ENCODE data around the gene VPS37C. TPM values are rescaled to one million over a fixed set of nuclear protein-coding genes. Genes with fewer than 3 reads are reported as not detected.

VPS37C gene
- total and polyA plus RNA-seq, 7 donors, result 8.6 to 25.4 (median 18.6) TPM

DNA sequence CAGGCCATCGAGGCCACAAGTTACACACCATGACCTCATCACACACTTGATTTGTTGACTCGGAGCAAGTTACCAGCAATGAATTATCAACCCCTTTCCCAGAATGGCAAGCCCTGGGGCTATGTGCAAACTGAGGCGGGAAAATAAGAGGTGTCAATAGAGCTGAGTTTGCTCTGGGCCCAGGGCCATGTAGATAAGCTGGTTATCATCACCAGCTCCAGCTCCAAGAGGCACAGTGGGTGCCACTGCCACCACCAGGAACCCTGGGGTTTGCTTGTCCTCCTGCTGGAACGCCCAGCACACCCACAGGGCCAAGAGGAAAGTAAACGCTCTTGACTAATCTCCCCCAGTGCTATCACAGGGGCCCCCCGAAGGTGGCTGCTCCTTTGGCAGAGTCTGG is 13.0 kb upstream of the VPS37C start:
- DNase-seq, result peak; percentile 11
- WGBS, 2 donors, result 78 to 89% methylated on average over 6 of the region's 6 CpGs
- intact Hi-C loops (cut with DNase I), result no loop called here

GRCh38 chr11:61173456-61173855 is 12.2 kb upstream of the VPS37C start:
- no peaks in the 10 kb centered on the region for H3K9me3 ChIP-seq
- no peak overlapping the region for H3K27ac ChIP-seq
- WGBS, 2 donors, result 86 to 87% methylated on average over 4 of the region's 4 CpGs
- no peak overlapping the region for H3K4me3 ChIP-seq
- H3K27me3 ChIP-seq, result no peaks in the 10 kb centered on the region
- TF ChIP-seq POLR2AphosphoS5 (IDR thresholded peaks at IDR 0.05) (no peak), EP300 (IDR thresholded peaks at IDR 0.05) (no peak), POLR2A (IDR thresholded peaks at IDR 0.05) (no peak)
- TF ChIP-seq, protein P1, sequence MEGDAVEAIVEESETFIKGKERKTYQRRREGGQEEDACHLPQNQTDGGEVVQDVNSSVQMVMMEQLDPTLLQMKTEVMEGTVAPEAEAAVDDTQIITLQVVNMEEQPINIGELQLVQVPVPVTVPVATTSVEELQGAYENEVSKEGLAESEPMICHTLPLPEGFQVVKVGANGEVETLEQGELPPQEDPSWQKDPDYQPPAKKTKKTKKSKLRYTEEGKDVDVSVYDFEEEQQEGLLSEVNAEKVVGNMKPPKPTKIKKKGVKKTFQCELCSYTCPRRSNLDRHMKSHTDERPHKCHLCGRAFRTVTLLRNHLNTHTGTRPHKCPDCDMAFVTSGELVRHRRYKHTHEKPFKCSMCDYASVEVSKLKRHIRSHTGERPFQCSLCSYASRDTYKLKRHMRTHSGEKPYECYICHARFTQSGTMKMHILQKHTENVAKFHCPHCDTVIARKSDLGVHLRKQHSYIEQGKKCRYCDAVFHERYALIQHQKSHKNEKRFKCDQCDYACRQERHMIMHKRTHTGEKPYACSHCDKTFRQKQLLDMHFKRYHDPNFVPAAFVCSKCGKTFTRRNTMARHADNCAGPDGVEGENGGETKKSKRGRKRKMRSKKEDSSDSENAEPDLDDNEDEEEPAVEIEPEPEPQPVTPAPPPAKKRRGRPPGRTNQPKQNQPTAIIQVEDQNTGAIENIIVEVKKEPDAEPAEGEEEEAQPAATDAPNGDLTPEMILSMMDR (IDR thresholded peaks at IDR 0.05), result no peak
- peak; percentile 19 for DNase-seq
- no peaks in the 10 kb centered on the region for H3K4me1 ChIP-seq
- intact Hi-C loops (cut with DNase I), result no loop called here
- H3K36me3 ChIP-seq, result no peaks in the 10 kb centered on the region

More for the DNA sequence above, 13.0 kb upstream of the VPS37C start:
- Histone ChIP-seq H3K4me3 (no peak overlapping the region), H3K9me3 (no peaks in the 10 kb centered on the region), H3K27ac (no peak overlapping the region), H3K4me1 (no peaks in the 10 kb centered on the region), H3K27me3 (no peaks in the 10 kb centered on the region), H3K36me3 (no peaks in the 10 kb centered on the region)
- TF ChIP-seq, protein P1 (IDR thresholded peaks at IDR 0.05), result no peak
- no peak for TF ChIP-seq EP300 (IDR thresholded peaks at IDR 0.05)
- no peak for TF ChIP-seq POLR2AphosphoS5 (IDR thresholded peaks at IDR 0.05)
- no peak for TF ChIP-seq POLR2A (IDR thresholded peaks at IDR 0.05)

DNA sequence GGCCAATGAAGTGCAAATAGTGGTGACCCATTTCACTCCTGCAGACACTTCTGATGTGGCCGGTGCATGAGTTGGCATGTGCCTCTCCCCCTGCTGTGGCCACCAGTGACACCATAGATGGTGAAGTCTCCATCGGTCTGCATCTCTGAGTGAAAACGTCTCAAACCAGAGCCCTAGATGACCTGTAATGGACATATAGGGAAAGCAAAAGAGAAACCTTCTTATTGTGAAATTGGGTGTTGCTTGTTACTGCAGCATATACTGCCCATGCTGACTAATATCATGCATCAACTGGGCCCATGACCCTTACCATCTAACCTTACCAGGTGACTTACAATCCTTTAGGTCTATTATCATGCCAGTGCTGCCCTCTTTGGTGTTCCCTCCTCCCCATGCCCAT is 11.7 kb upstream of the VPS37C start:
- no peak overlapping the region for H3K27ac ChIP-seq
- no peaks in the 10 kb centered on the region for H3K36me3 ChIP-seq
- TF ChIP-seq POLR2AphosphoS5 (IDR thresholded peaks at IDR 0.05) (no peak), POLR2A (IDR thresholded peaks at IDR 0.05) (no peak), EP300 (IDR thresholded peaks at IDR 0.05) (no peak)
- TF ChIP-seq, protein P1 (IDR thresholded peaks at IDR 0.05), result no peak
- WGBS, 2 donors, result 94 to 95% methylated on average over 3 of the region's 3 CpGs
- no peaks in the 10 kb centered on the region for H3K27me3 ChIP-seq
- no peaks in the 10 kb centered on the region for H3K4me1 ChIP-seq
- intact Hi-C loops (cut with DNase I), result no loop called here
- peak; percentile 11 for DNase-seq
- no peaks in the 10 kb centered on the region for H3K9me3 ChIP-seq
- H3K4me3 ChIP-seq, result no peak overlapping the region

DNA sequence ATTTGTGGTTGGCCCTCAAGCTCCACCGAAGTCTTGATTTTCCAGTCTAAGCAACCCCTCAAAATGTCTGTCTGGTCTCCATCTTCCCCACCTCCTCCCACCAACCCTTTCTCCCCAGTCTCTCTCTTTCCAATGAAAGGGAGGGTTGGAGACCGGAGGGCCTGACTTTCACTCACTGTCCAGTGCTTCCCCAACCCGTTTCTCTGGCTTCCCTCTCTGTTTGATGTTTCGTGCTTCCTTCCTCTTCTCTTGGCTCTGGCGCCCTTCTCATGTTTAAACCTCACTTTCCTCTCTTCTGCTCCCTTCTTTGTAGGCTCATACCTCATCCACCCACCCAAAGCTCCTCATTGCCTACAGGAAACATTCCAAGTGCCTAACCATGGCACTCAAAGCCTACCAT is 11.1 kb upstream of the VPS37C start:
- intact Hi-C loops (cut with DNase I), result no loop called here
- Histone ChIP-seq H3K4me1 (no peaks in the 10 kb centered on the region), H3K27me3 (no peaks in the 10 kb centered on the region), H3K36me3 (no peaks in the 10 kb centered on the region), H3K4me3 (no peak overlapping the region), H3K27ac (no peak overlapping the region), H3K9me3 (no peaks in the 10 kb centered on the region)
- 54 to 79% methylated on average over 5 of the region's 5 CpGs for WGBS, 2 donors
- TF ChIP-seq POLR2A (IDR thresholded peaks at IDR 0.05) (no peak), EP300 (IDR thresholded peaks at IDR 0.05) (no peak), POLR2AphosphoS5 (IDR thresholded peaks at IDR 0.05) (no peak)
- TF ChIP-seq, protein P1 (IDR thresholded peaks at IDR 0.05), result no peak
- peak; percentile 4 for DNase-seq

GRCh38 chr11:61171907-61172306 is 10.7 kb upstream of the VPS37C start:
- H3K36me3 ChIP-seq, result no peaks in the 10 kb centered on the region
- no peaks in the 10 kb centered on the region for H3K4me1 ChIP-seq
- no peak overlapping the region for H3K4me3 ChIP-seq
- no peaks in the 10 kb centered on the region for H3K9me3 ChIP-seq
- H3K27ac ChIP-seq, result no peak overlapping the region
- TF ChIP-seq POLR2A (IDR thresholded peaks at IDR 0.05), result no peak
- no peak for TF ChIP-seq EP300 (IDR thresholded peaks at IDR 0.05)
- TF ChIP-seq POLR2AphosphoS5 (IDR thresholded peaks at IDR 0.05), result no peak
- TF ChIP-seq, protein P1 (IDR thresholded peaks at IDR 0.05), result no peak
- intact Hi-C loops (cut with DNase I), result no loop called here
- DNase-seq, result no peak
- H3K27me3 ChIP-seq, result no peaks in the 10 kb centered on the region
- WGBS, 2 donors, result 48 to 52% methylated on average over 3 of the region's 3 CpGs
